ENCODE measurements around the gene BAIAP2.
"Not testable (repeated sequence)": the region's sequence is repeated elsewhere in the genome, so short reads cannot be mapped to it uniquely, and the experiment has no call there.

The BAIAP2 gene

GRCh38 chr17:81152288-81152828, 117.4 kb downstream of the BAIAP2 start:
- H3K4me3 Mint-ChIP-seq = no peak overlapping the region
- H3K4me1 Mint-ChIP-seq = no peaks in the 10 kb centered on the region
- peaks cover 23% of the 10 kb centered on the region for H3K27me3 Mint-ChIP-seq
- no peak overlapping the region for H3K27ac Mint-ChIP-seq
- DNase-seq = no peak
- H3K9me3 Mint-ChIP-seq = no peaks in the 10 kb centered on the region
- CTCF ChIA-PET = interaction anchor here (1.0 to 1.3 kb wide), 2 partner anchors 9 to 333 kb away, joined by 3 to 4 read pairs; no protein-coding TSS in a partner anchor
- no peaks in the 10 kb centered on the region for H3K36me3 Mint-ChIP-seq

- Mint-ChIP-seq H3K27ac (no peak overlapping the region), H3K36me3 (no peaks in the 10 kb centered on the region), H3K27me3 (peaks cover 22% of the 10 kb centered on the region), H3K9me3 (no peaks in the 10 kb centered on the region), H3K4me3 (no peak overlapping the region), H3K4me1 (no peaks in the 10 kb centered on the region)
- CTCF ChIA-PET = interaction anchor here (1.0 kb wide), 1 partner anchor 10 kb away, joined by 3 read pairs; no protein-coding TSS in a partner anchor
- DNase-seq = no peak
Observed at GRCh38 chr17:81153340-81153803, 118.4 kb downstream of the BAIAP2 start.

GRCh38 chr17:81154016-81154415, 119.1 kb downstream of the BAIAP2 start:
- CTCF ChIA-PET, H3K27ac Mint-ChIP-seq: not testable (repeated sequence)

GRCh38 chr17:81154961-81155360, 120.0 kb downstream of the BAIAP2 start:
- no peaks in the 10 kb centered on the region for H3K4me1 Mint-ChIP-seq
- no peak overlapping the region for H3K27ac Mint-ChIP-seq
- H3K27me3 Mint-ChIP-seq = peaks cover 24% of the 10 kb centered on the region
- H3K36me3 Mint-ChIP-seq = no peaks in the 10 kb centered on the region
- CTCF ChIA-PET = no interaction called here
- DNase-seq = no peak
- H3K9me3 Mint-ChIP-seq = no peaks in the 10 kb centered on the region
- no peak overlapping the region for H3K4me3 Mint-ChIP-seq

More at GRCh38 chr17:81154016-81154415, 119.1 kb downstream of the BAIAP2 start:
- not testable (repeated sequence) for H3K9me3 Mint-ChIP-seq, H3K4me1 Mint-ChIP-seq, DNase-seq, H3K4me3 Mint-ChIP-seq, H3K36me3 Mint-ChIP-seq
- H3K27me3 Mint-ChIP-seq = peaks cover 22% of the 10 kb centered on the region

GRCh38 chr17:81156866-81157805, 122.2 kb downstream of the BAIAP2 start:
- H3K9me3 Mint-ChIP-seq = no peaks in the 10 kb centered on the region
- no peak overlapping the region for H3K27ac Mint-ChIP-seq
- peaks cover 24% of the 10 kb centered on the region for H3K27me3 Mint-ChIP-seq
- no peak overlapping the region for H3K4me3 Mint-ChIP-seq
- no peak for DNase-seq
- CTCF ChIA-PET = interaction anchor here (1.5 kb wide), 1 partner anchor 13 kb away, joined by 3 read pairs; no protein-coding TSS in a partner anchor
- peaks cover 2% of the 10 kb centered on the region for H3K4me1 Mint-ChIP-seq
- H3K36me3 Mint-ChIP-seq = no peaks in the 10 kb centered on the region

GRCh38 chr17:81157848-81158687, 123.1 kb downstream of the BAIAP2 start:
- H3K4me1 Mint-ChIP-seq = peaks cover 2% of the 10 kb centered on the region
- H3K36me3 Mint-ChIP-seq = no peaks in the 10 kb centered on the region
- H3K9me3 Mint-ChIP-seq = no peaks in the 10 kb centered on the region
- H3K27ac Mint-ChIP-seq = no peak overlapping the region
- CTCF ChIA-PET = no interaction called here
- no peak overlapping the region for H3K4me3 Mint-ChIP-seq
- no peak for DNase-seq
- peaks cover 27% of the 10 kb centered on the region for H3K27me3 Mint-ChIP-seq

GRCh38 chr17:81158688-81159590, 124.0 kb downstream of the BAIAP2 start:
- no peak for DNase-seq
- no peaks in the 10 kb centered on the region for H3K9me3 Mint-ChIP-seq
- CTCF ChIA-PET = no interaction called here
- H3K4me3 Mint-ChIP-seq = no peak overlapping the region
- H3K27ac Mint-ChIP-seq = no peak overlapping the region
- H3K27me3 Mint-ChIP-seq = peaks cover 36% of the 10 kb centered on the region
- peaks cover 2% of the 10 kb centered on the region for H3K4me1 Mint-ChIP-seq
- no peaks in the 10 kb centered on the region for H3K36me3 Mint-ChIP-seq

GRCh38 chr17:81159611-81160265, 124.8 kb downstream of the BAIAP2 start:
- Mint-ChIP-seq H3K36me3 (no peaks in the 10 kb centered on the region), H3K4me3 (no peak overlapping the region), H3K27me3 (peaks cover 44% of the 10 kb centered on the region), H3K27ac (no peak overlapping the region), H3K9me3 (no peaks in the 10 kb centered on the region), H3K4me1 (peaks cover 2% of the 10 kb centered on the region)
- no peak for DNase-seq
- CTCF ChIA-PET = no interaction called here

GRCh38 chr17:81160306-81160705, 125.4 kb downstream of the BAIAP2 start:
- H3K27ac Mint-ChIP-seq = no peak overlapping the region
- H3K36me3 Mint-ChIP-seq = no peaks in the 10 kb centered on the region
- DNase-seq = peak; percentile 32
- H3K4me1 Mint-ChIP-seq = peaks cover 2% of the 10 kb centered on the region
- no peaks in the 10 kb centered on the region for H3K9me3 Mint-ChIP-seq
- peaks cover 49% of the 10 kb centered on the region for H3K27me3 Mint-ChIP-seq
- H3K4me3 Mint-ChIP-seq = no peak overlapping the region
- CTCF ChIA-PET = no interaction called here

GRCh38 chr17:81160747-81161453, 125.9 kb downstream of the BAIAP2 start:
- peaks cover 2% of the 10 kb centered on the region for H3K4me1 Mint-ChIP-seq
- DNase-seq = no peak
- H3K9me3 Mint-ChIP-seq = no peaks in the 10 kb centered on the region
- no peaks in the 10 kb centered on the region for H3K36me3 Mint-ChIP-seq
- H3K27ac Mint-ChIP-seq = no peak overlapping the region
- no peak overlapping the region for H3K4me3 Mint-ChIP-seq
- CTCF ChIA-PET = no interaction called here
- peaks cover 55% of the 10 kb centered on the region for H3K27me3 Mint-ChIP-seq

GRCh38 chr17:81161536-81161935, 126.6 kb downstream of the BAIAP2 start:
- H3K27ac Mint-ChIP-seq = no peak overlapping the region
- peaks cover 2% of the 10 kb centered on the region for H3K4me1 Mint-ChIP-seq
- H3K36me3 Mint-ChIP-seq = no peaks in the 10 kb centered on the region
- peaks cover 55% of the 10 kb centered on the region for H3K27me3 Mint-ChIP-seq
- H3K9me3 Mint-ChIP-seq = no peaks in the 10 kb centered on the region
- H3K4me3 Mint-ChIP-seq = no peak overlapping the region
- CTCF ChIA-PET = no interaction called here
- no peak for DNase-seq

- DNase-seq = no peak
- no peak overlapping the region for H3K4me3 Mint-ChIP-seq
- H3K9me3 Mint-ChIP-seq = no peaks in the 10 kb centered on the region
- CTCF ChIA-PET = no interaction called here
- H3K27me3 Mint-ChIP-seq = peaks cover 55% of the 10 kb centered on the region
- peaks cover 2% of the 10 kb centered on the region for H3K4me1 Mint-ChIP-seq
- no peaks in the 10 kb centered on the region for H3K36me3 Mint-ChIP-seq
- H3K27ac Mint-ChIP-seq = no peak overlapping the region
Observed at GRCh38 chr17:81161972-81162371, 127.0 kb downstream of the BAIAP2 start.

- peaks cover 55% of the 10 kb centered on the region for H3K27me3 Mint-ChIP-seq
- H3K9me3 Mint-ChIP-seq = no peaks in the 10 kb centered on the region
- no peak for DNase-seq
- no peak overlapping the region for H3K27ac Mint-ChIP-seq
- CTCF ChIA-PET = no interaction called here
- H3K4me3 Mint-ChIP-seq = no peak overlapping the region
- peaks cover 2% of the 10 kb centered on the region for H3K4me1 Mint-ChIP-seq
- no peaks in the 10 kb centered on the region for H3K36me3 Mint-ChIP-seq
Observed at GRCh38 chr17:81162491-81162890, 127.5 kb downstream of the BAIAP2 start.
